ENCODE results near the gene APOBEC3B. TPM values are rescaled to one million over a fixed set of nuclear protein-coding genes. Genes with fewer than 3 reads are reported as not detected.
"Not testable (repeated sequence)": the region's sequence is repeated elsewhere in the genome, so short reads cannot be mapped to it uniquely, and the experiment has no call there.

APOBEC3B gene
- total RNA-seq, 4 donors from 2014 or later: 7.8 to 15.3 (median 10.9) TPM; not detected in 1

DNA sequence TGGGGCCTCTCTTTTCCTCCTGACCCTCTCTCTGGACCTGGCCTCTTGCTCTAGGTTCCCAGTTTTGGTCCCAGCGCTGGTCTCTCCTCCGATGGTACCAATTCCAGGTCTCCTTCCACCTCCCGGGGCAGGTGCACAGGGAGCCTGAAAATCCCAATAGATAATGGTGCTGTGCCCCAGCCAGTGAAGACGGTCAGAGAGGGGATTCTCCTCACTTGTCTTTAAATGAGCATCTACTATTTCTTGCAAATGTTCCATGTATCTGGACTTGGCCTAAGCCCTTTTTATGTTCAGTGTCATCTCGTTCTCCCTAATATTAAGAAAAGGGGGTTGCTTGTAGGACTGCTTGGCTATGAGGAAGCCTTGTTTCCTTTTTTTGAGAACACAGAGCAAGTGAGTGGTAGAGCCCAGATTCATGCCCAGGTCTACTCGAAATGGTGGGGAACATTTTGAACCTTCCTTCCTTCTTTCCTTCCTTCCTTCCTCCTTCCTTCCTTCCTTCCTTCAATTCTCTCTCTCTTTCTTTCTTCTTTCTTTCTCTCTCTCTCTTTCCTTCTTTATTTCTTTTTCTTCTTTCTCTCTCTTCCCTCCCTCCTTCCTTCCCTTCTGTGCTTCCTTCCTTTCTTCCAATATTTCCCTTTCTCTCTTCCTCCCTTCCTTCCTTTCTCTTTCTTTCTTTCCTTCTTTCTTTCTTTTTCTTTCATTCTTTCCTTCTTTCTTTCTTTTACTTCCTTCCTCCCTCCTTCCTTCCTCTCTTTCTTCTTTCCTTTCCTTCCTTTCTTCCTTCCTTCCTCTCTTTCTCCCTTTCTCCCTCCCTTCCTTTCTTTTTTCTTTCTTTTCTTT, 24.1 kb upstream of the APOBEC3B start:
- 78 to 94% methylated on average over 2 to 6 of the region's 6 CpGs for WGBS, 2 donors (ENCODE audit: low coverage in 1 of 2)
- Histone ChIP-seq H3K4me3 (no peak overlapping the region), H3K27ac (no peak overlapping the region), H3K27me3 (no peaks in the 10 kb centered on the region), H3K36me3 (no peaks in the 10 kb centered on the region), H3K9me3 (no peaks in the 10 kb centered on the region), H3K4me1 (peaks cover 0 to 27% (median 16%) of the 10 kb centered on the region in 4 donors)
- TF ChIP-seq EP300 (IDR thresholded peaks at IDR 0.05; ENCODE audit: low read depth) (no peak), POLR2A (IDR thresholded peaks at IDR 0.05) (no peak), POLR2AphosphoS5 (IDR thresholded peaks at IDR 0.05) (no peak)
- TF ChIP-seq, protein P1, sequence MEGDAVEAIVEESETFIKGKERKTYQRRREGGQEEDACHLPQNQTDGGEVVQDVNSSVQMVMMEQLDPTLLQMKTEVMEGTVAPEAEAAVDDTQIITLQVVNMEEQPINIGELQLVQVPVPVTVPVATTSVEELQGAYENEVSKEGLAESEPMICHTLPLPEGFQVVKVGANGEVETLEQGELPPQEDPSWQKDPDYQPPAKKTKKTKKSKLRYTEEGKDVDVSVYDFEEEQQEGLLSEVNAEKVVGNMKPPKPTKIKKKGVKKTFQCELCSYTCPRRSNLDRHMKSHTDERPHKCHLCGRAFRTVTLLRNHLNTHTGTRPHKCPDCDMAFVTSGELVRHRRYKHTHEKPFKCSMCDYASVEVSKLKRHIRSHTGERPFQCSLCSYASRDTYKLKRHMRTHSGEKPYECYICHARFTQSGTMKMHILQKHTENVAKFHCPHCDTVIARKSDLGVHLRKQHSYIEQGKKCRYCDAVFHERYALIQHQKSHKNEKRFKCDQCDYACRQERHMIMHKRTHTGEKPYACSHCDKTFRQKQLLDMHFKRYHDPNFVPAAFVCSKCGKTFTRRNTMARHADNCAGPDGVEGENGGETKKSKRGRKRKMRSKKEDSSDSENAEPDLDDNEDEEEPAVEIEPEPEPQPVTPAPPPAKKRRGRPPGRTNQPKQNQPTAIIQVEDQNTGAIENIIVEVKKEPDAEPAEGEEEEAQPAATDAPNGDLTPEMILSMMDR (IDR thresholded peaks at IDR 0.05): no peak
- DNase-seq: no peak
- intact Hi-C loops (cut with DNase I; ENCODE audit: low total_unique reads) (no loop called here), in situ Hi-C loops (cut with MboI; ENCODE audit: low pct_ligation_motif_present in 1 of 4, low pct_unique_long_range_greater_than_20kb in 1 of 4, low sequenced_read_pairs in 3 of 4) (no loop called here)

DNA sequence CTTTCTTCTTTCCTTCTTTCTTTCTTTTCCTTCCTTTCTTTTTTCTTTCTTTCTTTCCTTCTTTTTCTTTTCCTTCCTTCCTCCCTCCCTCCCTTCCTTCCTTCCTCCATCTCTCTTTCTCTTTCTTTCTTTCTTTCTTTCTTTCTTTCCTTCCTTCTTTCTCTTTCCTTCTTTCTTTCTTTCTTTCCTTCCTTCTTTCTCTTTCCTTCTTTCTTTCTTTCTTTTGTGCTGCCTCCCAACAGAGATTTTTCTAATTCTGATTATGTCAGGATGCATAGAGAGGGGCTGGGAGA, 23.6 kb upstream of the APOBEC3B start:
- in situ Hi-C loops (cut with MboI; ENCODE audit: low pct_ligation_motif_present in 1 of 4, low pct_unique_long_range_greater_than_20kb in 1 of 4, low sequenced_read_pairs in 3 of 4); intact Hi-C loops (cut with DNase I; ENCODE audit: low total_unique reads); H3K27me3 ChIP-seq: not testable (repeated sequence)

DNA sequence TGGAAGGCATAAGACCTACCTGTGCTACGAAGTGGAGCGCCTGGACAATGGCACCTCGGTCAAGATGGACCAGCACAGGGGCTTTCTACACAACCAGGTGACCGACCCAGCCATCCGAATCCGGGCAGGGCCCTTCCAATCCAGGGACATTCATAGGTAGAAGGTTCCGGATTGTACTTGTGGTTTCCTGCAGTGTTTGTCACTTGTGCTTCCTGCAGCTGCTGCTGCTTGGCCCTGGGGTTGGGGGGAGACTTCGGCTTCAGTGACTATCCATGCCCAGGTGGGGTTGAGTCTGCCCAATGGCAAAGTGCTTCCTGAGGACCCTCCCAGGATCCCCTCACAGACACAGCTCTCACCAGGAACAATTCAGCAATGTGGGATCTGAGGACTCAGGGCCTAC, 22.6 kb upstream of the APOBEC3B start:
- intact Hi-C loops (cut with DNase I; ENCODE audit: low total_unique reads): no loop called here
- H3K4me3 ChIP-seq: no peak overlapping the region
- no peaks in the 10 kb centered on the region for H3K9me3 ChIP-seq
- in situ Hi-C loops (cut with MboI; ENCODE audit: low pct_ligation_motif_present in 1 of 4, low pct_unique_long_range_greater_than_20kb in 1 of 4, low sequenced_read_pairs in 3 of 4): no loop called here
- no peak for DNase-seq
- no peak overlapping the region for H3K27ac ChIP-seq
- TF ChIP-seq, protein P1 (IDR thresholded peaks at IDR 0.05): no peak
- H3K27me3 ChIP-seq: no peaks in the 10 kb centered on the region
- no peaks in the 10 kb centered on the region for H3K36me3 ChIP-seq
- H3K4me1 ChIP-seq: peaks cover 0 to 24% (median 11%) of the 10 kb centered on the region in 4 donors
- 93% methylated on average over 8 of the region's 8 CpGs; no CpG with 5 or more reads in 1 of the 2 donors for WGBS, 2 donors (ENCODE audit: low coverage in 1 of 2)

More for the DNA sequence above, 23.6 kb upstream of the APOBEC3B start:
- not testable (repeated sequence) for H3K4me3 ChIP-seq, DNase-seq, H3K9me3 ChIP-seq, H3K27ac ChIP-seq, H3K36me3 ChIP-seq
- H3K4me1 ChIP-seq: peaks cover 0 to 27% (median 15%) of the 10 kb centered on the region in 4 donors

DNA sequence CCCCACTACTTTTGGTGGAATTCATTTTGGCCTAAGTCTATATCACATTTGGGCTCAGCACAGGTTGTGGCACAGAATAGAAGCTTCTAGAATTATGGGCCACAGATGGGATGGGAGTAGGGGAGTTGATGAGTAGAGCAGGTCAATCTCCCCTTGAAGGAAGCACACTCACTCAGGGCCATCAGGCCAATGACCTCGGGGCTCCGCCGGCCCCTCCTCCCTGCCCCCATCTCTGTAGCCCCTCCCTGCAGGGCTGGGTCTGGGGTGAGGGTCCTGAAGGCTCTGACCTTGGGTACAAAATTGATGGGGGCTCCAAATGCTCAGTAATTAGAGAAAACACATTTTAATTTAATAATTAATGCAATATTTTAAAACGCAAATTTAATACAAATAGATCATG, 21.5 kb upstream of the APOBEC3B start:
- WGBS, 2 donors (ENCODE audit: low coverage in 1 of 2): 94 to 100% methylated on average over 1 to 2 of the region's 4 CpGs
- H3K36me3 ChIP-seq; H3K27ac ChIP-seq; H3K4me3 ChIP-seq; intact Hi-C loops (cut with DNase I; ENCODE audit: low total_unique reads); DNase-seq; in situ Hi-C loops (cut with MboI; ENCODE audit: low pct_ligation_motif_present in 1 of 4, low pct_unique_long_range_greater_than_20kb in 1 of 4, low sequenced_read_pairs in 3 of 4); H3K27me3 ChIP-seq; H3K9me3 ChIP-seq: not testable (repeated sequence)
- H3K4me1 ChIP-seq: peaks cover 0 to 30% (median 15%) of the 10 kb centered on the region in 4 donors

DNA sequence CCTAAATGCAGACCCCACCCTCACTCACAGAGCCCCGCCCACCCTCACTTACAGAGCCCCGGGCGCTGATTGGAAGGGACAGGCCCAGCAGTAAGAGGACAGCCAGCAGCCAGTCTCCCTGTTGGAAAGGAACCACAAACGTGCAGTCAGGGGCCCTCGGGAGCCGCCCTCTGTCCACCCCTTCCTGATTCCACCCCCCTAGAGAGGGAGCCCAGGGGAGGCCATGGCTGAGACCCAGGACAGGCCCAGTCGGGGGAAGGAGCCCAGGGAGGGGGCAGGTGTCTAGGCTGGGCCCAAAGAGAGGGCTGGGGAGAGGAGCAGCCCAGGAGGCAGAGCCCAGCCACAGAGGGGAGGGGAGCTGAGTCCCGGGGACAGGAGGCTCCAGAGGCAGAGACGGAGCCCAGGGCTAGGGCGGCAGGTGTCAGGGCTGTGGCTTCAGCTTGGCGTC, 18.8 kb upstream of the APOBEC3B start:
- H3K4me3 ChIP-seq: not testable (repeated sequence)

More for the DNA sequence above, 18.8 kb upstream of the APOBEC3B start:
- in situ Hi-C loops (cut with MboI; ENCODE audit: low pct_ligation_motif_present in 1 of 4, low pct_unique_long_range_greater_than_20kb in 1 of 4, low sequenced_read_pairs in 3 of 4); DNase-seq; H3K27me3 ChIP-seq; H3K36me3 ChIP-seq; H3K9me3 ChIP-seq; intact Hi-C loops (cut with DNase I; ENCODE audit: low total_unique reads): not testable (repeated sequence)
- H3K27ac ChIP-seq: peak overlapping the region in 3 of 4 donors; percentile 74 to 79 (median 78)
- 50% methylated on average over 3 of the region's 11 CpGs; no CpG with 5 or more reads in 1 of the 2 donors for WGBS, 2 donors (ENCODE audit: low coverage in 1 of 2)
- peaks cover 0 to 23% (median 10%) of the 10 kb centered on the region in 4 donors for H3K4me1 ChIP-seq
